Choroid plexus epithelial cell (primary cell): ENCODE measurements around the gene TNNI3.

Experiments
- DNase-seq: peaks from one replicate; pipeline ENCODE4 v3.0.0-alpha.2; 2010; ENCODE audit warnings: low read depth
- H3K4me3 ChIP-seq: 2 replicates; pipeline ENCODE4 v1.5.1; 2011; ENCODE audit warnings: low read depth, mild to moderate bottlenecking, control low read depth, low read length, moderate library complexity
- CTCF ChIP-seq: conservative IDR thresholded peaks from 2 replicates; pipeline ENCODE4 v1.5.1; 2011; ENCODE audit warnings: low read depth, mild to moderate bottlenecking, control low read depth, inconsistent platforms, low read length, moderate library complexity

TNNI3 gene

GRCh38 chr19:55178781-55179599, 21.5 kb upstream of the TNNI3 start:
- DNase-seq = peak; percentile 90
- TF ChIP-seq CTCF = no peak
- peak overlapping the region; percentile 47 for H3K4me3 ChIP-seq

- H3K4me3 ChIP-seq = no peak overlapping the region
- TF ChIP-seq CTCF = no peak
- DNase-seq = no peak
Observed at GRCh38 chr19:55176076-55176475, 18.5 kb upstream of the TNNI3 start.

GRCh38 chr19:55175117-55175867, 17.8 kb upstream of the TNNI3 start:
- TF ChIP-seq CTCF = no peak
- H3K4me3 ChIP-seq = no peak overlapping the region
- DNase-seq = no peak

- H3K4me3 ChIP-seq = no peak overlapping the region
- TF ChIP-seq CTCF = no peak
- DNase-seq = no peak
Observed at GRCh38 chr19:55174425-55175116, 17.0 kb upstream of the TNNI3 start.

GRCh38 chr19:55173714-55174409, 16.3 kb upstream of the TNNI3 start:
- peak; percentile 32 for TF ChIP-seq CTCF
- H3K4me3 ChIP-seq = peak overlapping the region; percentile 53
- peak; percentile 59 for DNase-seq

GRCh38 chr19:55173186-55173713, 15.7 kb upstream of the TNNI3 start:
- DNase-seq = no peak
- peak overlapping the region; percentile 53 for H3K4me3 ChIP-seq
- TF ChIP-seq CTCF = no peak
